Measurements from ENCODE around the gene RYR2. TPM values are rescaled to one million over a fixed set of nuclear protein-coding genes. Genes with fewer than 3 reads are reported as not detected.

The RYR2 gene
- total and polyA plus RNA-seq, 2 donors (not counting 1 experiment from before 2014, with no cell fraction given): not detected

DNA sequence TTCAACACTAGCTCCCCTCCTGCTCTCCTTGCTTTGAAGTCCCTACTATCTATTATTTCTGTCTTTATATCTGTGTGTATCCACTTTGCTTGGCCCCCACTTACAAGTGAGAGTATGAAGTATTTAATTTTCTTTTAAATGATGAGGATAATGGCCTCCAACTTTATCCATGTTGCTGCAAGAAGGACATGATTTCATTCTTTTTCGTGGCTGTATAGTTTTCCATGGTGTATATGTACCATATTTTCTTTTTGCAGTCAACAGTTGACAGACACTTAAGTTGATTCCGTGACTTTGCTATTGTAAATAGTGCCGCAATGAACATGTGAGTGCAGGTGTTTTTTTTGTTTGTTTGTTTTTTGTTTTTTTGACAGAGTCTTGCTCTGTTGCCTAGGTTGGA is 483.1 kb downstream of the RYR2 start:
- no peaks in the 10 kb centered on the region for H3K4me1 Mint-ChIP-seq
- ChIA-PET CTCF (no interaction called here), POLR2A (no interaction called here)
- Histone ChIP-seq H4K20me1 (ENCODE audit: control insufficient read depth, insufficient read depth, low read length, poor library complexity, severe bottlenecking) (no peaks in the 10 kb centered on the region), H3K4me2 (replicated peaks; ENCODE audit: low read depth, low read length, poor library complexity, severe bottlenecking) (no peak overlapping the region), H3K27ac (ENCODE audit: low read length in 2 of 2) (no peak overlapping the region), H3K27me3 (replicated peaks in 1 of 4; ENCODE audit: control extremely low read depth in 1 of 4, control insufficient read depth in 3 of 4, insufficient read depth in 4 of 4, low read length in 3 of 4) (no peaks in the 10 kb centered on the region), H2AFZ (ENCODE audit: insufficient read depth, low read depth, low read length, poor library complexity, severe bottlenecking) (no peak overlapping the region), H3K9ac (ENCODE audit: low read length) (no peak overlapping the region), H3K79me2 (ENCODE audit: control insufficient read depth, insufficient read depth, low read length) (no peaks in the 10 kb centered on the region), H3K9me3 (ENCODE audit: control extremely low read depth in 1 of 3, control insufficient read depth in 2 of 3, insufficient read depth in 1 of 3, low read length in 2 of 3) (peaks cover 0 to 7% (median 1%) of the 10 kb centered on the region in 3 donors), H3K4me1 (ENCODE audit: control insufficient read depth in 2 of 2, insufficient read depth in 2 of 2, low read length in 2 of 2) (no peaks in the 10 kb centered on the region), H3K36me3 (replicated peaks in 1 of 2; ENCODE audit: control extremely low read depth in 1 of 2, control insufficient read depth in 1 of 2, extremely low read depth in 1 of 2, insufficient read depth in 2 of 2, low read length in 1 of 2) (no peaks in the 10 kb centered on the region), H3K4me3 (ENCODE audit: control extremely low read depth in 1 of 5, extremely low read depth in 1 of 5, insufficient read depth in 1 of 5, low read depth in 2 of 5, low read length in 4 of 5) (no peak overlapping the region)
- H3K9me3 Mint-ChIP-seq (ENCODE audit: insufficient read depth): no peaks in the 10 kb centered on the region
- H3K4me3 Mint-ChIP-seq: no peak overlapping the region
- TF ChIP-seq EZH2 (IDR thresholded peaks at IDR 0.05; ENCODE audit: borderline replicate concordance, insufficient read depth, low read depth, low read length, poor library complexity, severe bottlenecking): no peak
- TF ChIP-seq, protein P1, sequence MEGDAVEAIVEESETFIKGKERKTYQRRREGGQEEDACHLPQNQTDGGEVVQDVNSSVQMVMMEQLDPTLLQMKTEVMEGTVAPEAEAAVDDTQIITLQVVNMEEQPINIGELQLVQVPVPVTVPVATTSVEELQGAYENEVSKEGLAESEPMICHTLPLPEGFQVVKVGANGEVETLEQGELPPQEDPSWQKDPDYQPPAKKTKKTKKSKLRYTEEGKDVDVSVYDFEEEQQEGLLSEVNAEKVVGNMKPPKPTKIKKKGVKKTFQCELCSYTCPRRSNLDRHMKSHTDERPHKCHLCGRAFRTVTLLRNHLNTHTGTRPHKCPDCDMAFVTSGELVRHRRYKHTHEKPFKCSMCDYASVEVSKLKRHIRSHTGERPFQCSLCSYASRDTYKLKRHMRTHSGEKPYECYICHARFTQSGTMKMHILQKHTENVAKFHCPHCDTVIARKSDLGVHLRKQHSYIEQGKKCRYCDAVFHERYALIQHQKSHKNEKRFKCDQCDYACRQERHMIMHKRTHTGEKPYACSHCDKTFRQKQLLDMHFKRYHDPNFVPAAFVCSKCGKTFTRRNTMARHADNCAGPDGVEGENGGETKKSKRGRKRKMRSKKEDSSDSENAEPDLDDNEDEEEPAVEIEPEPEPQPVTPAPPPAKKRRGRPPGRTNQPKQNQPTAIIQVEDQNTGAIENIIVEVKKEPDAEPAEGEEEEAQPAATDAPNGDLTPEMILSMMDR (IDR thresholded peaks at IDR 0.05): no peak
- 100% methylated on average over 2 of the region's 3 CpGs for WGBS (ENCODE audit: insufficient coverage)
- no peak for ATAC-seq (ENCODE audit: low read depth)
- H3K27ac Mint-ChIP-seq: no peak overlapping the region
- intact Hi-C loops (cut with micrococcal nuclease): no loop called here
- no peaks in the 10 kb centered on the region for H3K27me3 Mint-ChIP-seq
- no peak for DNase-seq

DNA sequence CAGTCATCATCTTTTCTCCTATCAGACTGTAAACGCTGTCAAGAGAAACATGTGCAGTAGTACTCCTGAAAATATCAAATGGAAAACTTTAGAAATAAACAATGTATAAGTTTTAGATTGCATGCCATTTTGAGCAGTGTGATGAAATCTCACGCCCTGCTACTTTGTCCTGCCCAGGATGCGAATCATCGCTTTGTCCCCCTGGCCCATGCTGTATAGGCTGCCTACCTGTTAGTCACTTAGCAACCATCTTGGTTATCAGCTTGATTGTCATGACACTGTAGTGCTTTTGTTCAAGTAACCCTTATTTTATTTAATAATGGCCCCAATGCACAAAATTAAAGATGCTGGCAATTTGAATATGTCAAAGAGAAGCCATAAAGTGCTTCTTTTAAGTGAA is 485.8 kb downstream of the RYR2 start:
- H3K4me2 ChIP-seq (replicated peaks; ENCODE audit: low read depth, low read length, poor library complexity, severe bottlenecking): no peak overlapping the region
- Mint-ChIP-seq H3K4me1 (no peaks in the 10 kb centered on the region), H3K27me3 (no peaks in the 10 kb centered on the region), H3K27ac (no peak overlapping the region), H3K9me3 (ENCODE audit: insufficient read depth) (no peaks in the 10 kb centered on the region), H3K4me3 (no peak overlapping the region)
- no peak overlapping the region for H2AFZ ChIP-seq (ENCODE audit: insufficient read depth, low read depth, low read length, poor library complexity, severe bottlenecking)
- no peak overlapping the region for H3K27ac ChIP-seq (ENCODE audit: low read length in 2 of 2)
- 88% methylated on average over 3 of the region's 4 CpGs for WGBS (ENCODE audit: insufficient coverage)
- H4K20me1 ChIP-seq (ENCODE audit: control insufficient read depth, insufficient read depth, low read length, poor library complexity, severe bottlenecking): no peaks in the 10 kb centered on the region
- no peak for ATAC-seq (ENCODE audit: low read depth)
- H3K9me3 ChIP-seq (ENCODE audit: control extremely low read depth in 1 of 3, control insufficient read depth in 2 of 3, insufficient read depth in 1 of 3, low read length in 2 of 3): peaks cover 0 to 7% (median 1%) of the 10 kb centered on the region in 3 donors
- H3K4me1 ChIP-seq (ENCODE audit: control insufficient read depth in 2 of 2, insufficient read depth in 2 of 2, low read length in 2 of 2): no peaks in the 10 kb centered on the region
- no peaks in the 10 kb centered on the region for H3K27me3 ChIP-seq (replicated peaks in 1 of 4; ENCODE audit: control extremely low read depth in 1 of 4, control insufficient read depth in 3 of 4, insufficient read depth in 4 of 4, low read length in 3 of 4)
- CTCF ChIA-PET: no interaction called here
- DNase-seq: no peak
- POLR2A ChIA-PET: no interaction called here
- no peaks in the 10 kb centered on the region for H3K36me3 ChIP-seq (replicated peaks in 1 of 2; ENCODE audit: control extremely low read depth in 1 of 2, control insufficient read depth in 1 of 2, extremely low read depth in 1 of 2, insufficient read depth in 2 of 2, low read length in 1 of 2)
- no peaks in the 10 kb centered on the region for H3K79me2 ChIP-seq (ENCODE audit: control insufficient read depth, insufficient read depth, low read length)
- TF ChIP-seq EZH2 (IDR thresholded peaks at IDR 0.05; ENCODE audit: borderline replicate concordance, insufficient read depth, low read depth, low read length, poor library complexity, severe bottlenecking): no peak
- TF ChIP-seq, protein P1 (IDR thresholded peaks at IDR 0.05): no peak
- H3K9ac ChIP-seq (ENCODE audit: low read length): no peak overlapping the region
- intact Hi-C loops (cut with micrococcal nuclease): no loop called here
- no peak overlapping the region for H3K4me3 ChIP-seq (ENCODE audit: control extremely low read depth in 1 of 5, extremely low read depth in 1 of 5, insufficient read depth in 1 of 5, low read depth in 2 of 5, low read length in 4 of 5)
